Activated T-cell treated with anti-CD3 and anti-CD28 coated beads, Interleukin-2, amount 50 U/mL, for 4 hours (primary cell): ENCODE measurements around the gene RAI2. TPM values are rescaled to one million over a fixed set of nuclear protein-coding genes. Genes with fewer than 3 reads are reported as not detected.

Experiments used
- ATAC-seq, 2 donors: fragments of 200-7000 bp; cut with Tn5 transposase; one replicate each; pipeline ENCODE4 v1.10.0; 2021
- DNase-seq: peaks from one replicate; pipeline ENCODE4 v3.0.0-alpha.2; 2020
- H3K27me3 Mint-ChIP-seq: one replicate; pipeline ENCODE4 v1.8.0; 2021; ENCODE audit warnings: low read depth, mixed read lengths
- H3K36me3 Mint-ChIP-seq: one replicate; pipeline ENCODE4 v1.8.0; 2022; ENCODE audit warnings: mixed read lengths; ENCODE audit not compliant: insufficient read depth
- H3K4me1 Mint-ChIP-seq: one replicate; pipeline ENCODE4 v1.8.0; 2021; ENCODE audit warnings: low read depth, mixed read lengths
- H3K4me3 Mint-ChIP-seq: one replicate; pipeline ENCODE4 v1.8.0; 2021; ENCODE audit warnings: mild to moderate bottlenecking, moderate library complexity, mixed read lengths
- H3K9me3 Mint-ChIP-seq: one replicate; pipeline ENCODE4 v1.8.0; 2021; ENCODE audit warnings: mixed read lengths
- total RNA-seq, 3 donors: library from RNA; stranded (reverse); gene quantifications; one replicate each; pipeline ENCODE4 v1.2.1, GENCODE V29; 2021

The RAI2 gene
- 1 to 10 TPM in 1 of 3 donors, under 1 TPM in 2; 0.41 to 1.1 (median 0.83) TPM for total RNA-seq

GRCh38 chrX:17860811-17861488 is at the start of gene RAI2:
TSS of gene RAI2 (minus strand) at chrX:17861298. CDS start at chrX:17802010, 59,288 bp downstream.
- Mint-ChIP-seq H3K4me1 (peaks cover 4% of the 10 kb centered on the region), H3K27me3 (peaks cover 32% of the 10 kb centered on the region), H3K9me3 (no peaks in the 10 kb centered on the region), H3K4me3 (peak within 1 kb of the TSS; percentile 79), H3K36me3 (no peaks in the 10 kb centered on the region)
- ATAC-seq (peak; percentile 47 to 52), DNase-seq (peak; percentile 47)

GRCh38 chrX:17888421-17888820 is 27.3 kb upstream of the RAI2 start:
- Mint-ChIP-seq H3K4me3 (no peak overlapping the region), H3K9me3 (no peaks in the 10 kb centered on the region), H3K4me1 (no peaks in the 10 kb centered on the region), H3K36me3 (no peaks in the 10 kb centered on the region), H3K27me3 (peaks cover 13% of the 10 kb centered on the region)
- DNase-seq (no peak), ATAC-seq (no peak)

GRCh38 chrX:17882680-17883079 is 21.6 kb upstream of the RAI2 start:
- Mint-ChIP-seq H3K36me3 (no peaks in the 10 kb centered on the region), H3K9me3 (no peaks in the 10 kb centered on the region), H3K4me1 (no peaks in the 10 kb centered on the region), H3K4me3 (no peak overlapping the region), H3K27me3 (peaks cover 16% of the 10 kb centered on the region)
- ATAC-seq (no peak), DNase-seq (no peak)

- no peak overlapping the region for H3K4me3 Mint-ChIP-seq
- ATAC-seq, result no peak
- no peaks in the 10 kb centered on the region for H3K9me3 Mint-ChIP-seq
- no peak for DNase-seq
- peaks cover 9% of the 10 kb centered on the region for H3K27me3 Mint-ChIP-seq
- no peaks in the 10 kb centered on the region for H3K4me1 Mint-ChIP-seq
- H3K36me3 Mint-ChIP-seq, result no peaks in the 10 kb centered on the region
These were observed 17.1 kb upstream of the RAI2 start for GRCh38 chrX:17878028-17878670.

GRCh38 chrX:17876135-17876534 is 15.0 kb upstream of the RAI2 start:
- no peak for ATAC-seq
- Mint-ChIP-seq H3K4me3 (no peak overlapping the region), H3K27me3 (peaks cover 5% of the 10 kb centered on the region), H3K4me1 (no peaks in the 10 kb centered on the region), H3K36me3 (no peaks in the 10 kb centered on the region), H3K9me3 (no peaks in the 10 kb centered on the region)
- no peak for DNase-seq

DNA sequence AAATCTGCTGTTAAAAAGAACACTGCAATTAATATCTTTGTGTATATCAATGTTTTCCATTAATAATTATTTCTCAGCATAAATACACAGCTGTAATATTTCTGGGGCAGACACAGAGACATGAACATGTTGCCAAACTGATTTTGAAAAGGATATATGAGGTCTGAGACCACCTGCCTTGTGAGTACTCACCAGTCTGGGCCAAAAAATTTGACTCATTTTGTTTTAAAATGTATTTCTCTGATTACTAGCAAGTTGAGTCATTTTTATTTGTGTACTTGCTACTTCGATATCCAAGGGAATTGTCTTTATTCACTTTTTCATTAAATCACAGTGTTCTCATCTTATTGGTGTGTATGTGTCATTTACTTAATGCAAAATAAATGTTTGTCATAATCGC is 8.5 kb upstream of the RAI2 start:
- DNase-seq (no peak), ATAC-seq (no peak)
- no peaks in the 10 kb centered on the region for H3K27me3 Mint-ChIP-seq
- no peaks in the 10 kb centered on the region for H3K4me1 Mint-ChIP-seq
- H3K36me3 Mint-ChIP-seq, result no peaks in the 10 kb centered on the region
- H3K9me3 Mint-ChIP-seq, result no peaks in the 10 kb centered on the region
- H3K4me3 Mint-ChIP-seq, result no peak overlapping the region

- H3K27me3 Mint-ChIP-seq, result peaks cover 32% of the 10 kb centered on the region
- H3K9me3 Mint-ChIP-seq, result no peaks in the 10 kb centered on the region
- no peaks in the 10 kb centered on the region for H3K36me3 Mint-ChIP-seq
- peaks cover 4% of the 10 kb centered on the region for H3K4me1 Mint-ChIP-seq
- DNase-seq, result no peak
- peak overlapping the region; percentile 58 for H3K4me3 Mint-ChIP-seq
- ATAC-seq, result no peak
These were observed 452 bp upstream of the RAI2 start for GRCh38 chrX:17861489-17862011.

GRCh38 chrX:17860179-17860780 is 818 bp downstream of the RAI2 start:
- peaks cover 4% of the 10 kb centered on the region for H3K4me1 Mint-ChIP-seq
- peak overlapping the region; percentile 79 for H3K4me3 Mint-ChIP-seq
- DNase-seq (no peak), ATAC-seq (peak; percentile 27 to 32)
- H3K27me3 Mint-ChIP-seq, result peaks cover 34% of the 10 kb centered on the region
- no peaks in the 10 kb centered on the region for H3K36me3 Mint-ChIP-seq
- H3K9me3 Mint-ChIP-seq, result no peaks in the 10 kb centered on the region

- peak overlapping the region; percentile 79 for H3K4me3 Mint-ChIP-seq
- no peaks in the 10 kb centered on the region for H3K9me3 Mint-ChIP-seq
- peaks cover 4% of the 10 kb centered on the region for H3K4me1 Mint-ChIP-seq
- peaks cover 34% of the 10 kb centered on the region for H3K27me3 Mint-ChIP-seq
- DNase-seq (peak; percentile 18), ATAC-seq (peak; percentile 29 to 42)
- no peaks in the 10 kb centered on the region for H3K36me3 Mint-ChIP-seq
These were observed 1.4 kb downstream of the RAI2 start for GRCh38 chrX:17859609-17860178.

DNA sequence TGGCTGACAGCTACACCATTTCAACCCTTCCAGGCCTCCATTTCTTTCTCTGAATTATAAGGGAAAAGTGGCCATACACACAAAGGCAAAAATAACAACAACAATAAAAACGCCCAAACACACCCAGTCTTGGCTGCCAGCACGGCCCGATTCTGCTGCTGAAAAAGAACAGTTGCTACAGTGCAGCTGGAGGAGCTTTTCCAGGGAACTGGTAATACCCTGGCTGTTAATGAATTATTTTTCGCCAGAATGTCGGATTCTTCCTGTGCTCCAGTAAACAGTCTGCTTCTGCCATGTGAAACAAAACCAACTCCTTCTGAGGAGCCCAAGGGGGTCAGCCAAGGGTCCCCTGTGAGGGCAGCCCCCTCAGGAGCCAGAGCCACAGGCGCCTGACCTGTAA is 6.6 kb downstream of the RAI2 start:
- Mint-ChIP-seq H3K4me3 (no peak overlapping the region), H3K9me3 (no peaks in the 10 kb centered on the region), H3K27me3 (peaks cover 15% of the 10 kb centered on the region), H3K4me1 (no peaks in the 10 kb centered on the region), H3K36me3 (no peaks in the 10 kb centered on the region)
- no peak for ATAC-seq
- no peak for DNase-seq

DNA sequence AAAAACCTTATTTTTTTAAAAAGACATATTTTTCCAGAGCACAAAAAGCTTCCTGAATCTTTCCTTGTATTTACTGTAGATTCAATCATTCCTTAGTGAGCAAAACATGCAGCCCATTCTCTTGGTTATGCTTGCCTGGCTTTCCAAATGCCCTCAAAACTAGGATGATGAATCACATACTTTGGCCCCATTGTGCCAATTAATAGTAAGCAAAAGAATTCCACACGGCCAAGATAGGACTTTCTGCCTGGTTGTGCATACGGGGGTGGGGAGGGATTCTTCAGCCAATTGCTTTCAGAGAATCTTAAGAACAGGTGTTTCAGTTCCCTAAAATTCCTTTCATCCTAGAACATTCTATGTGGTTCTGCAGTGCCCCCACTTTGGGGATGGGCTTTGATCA is 7.0 kb downstream of the RAI2 start:
- ATAC-seq (no peak), DNase-seq (no peak)
- peaks cover 10% of the 10 kb centered on the region for H3K27me3 Mint-ChIP-seq
- H3K4me1 Mint-ChIP-seq, result no peaks in the 10 kb centered on the region
- H3K36me3 Mint-ChIP-seq, result no peaks in the 10 kb centered on the region
- H3K9me3 Mint-ChIP-seq, result no peaks in the 10 kb centered on the region
- H3K4me3 Mint-ChIP-seq, result no peak overlapping the region

DNA sequence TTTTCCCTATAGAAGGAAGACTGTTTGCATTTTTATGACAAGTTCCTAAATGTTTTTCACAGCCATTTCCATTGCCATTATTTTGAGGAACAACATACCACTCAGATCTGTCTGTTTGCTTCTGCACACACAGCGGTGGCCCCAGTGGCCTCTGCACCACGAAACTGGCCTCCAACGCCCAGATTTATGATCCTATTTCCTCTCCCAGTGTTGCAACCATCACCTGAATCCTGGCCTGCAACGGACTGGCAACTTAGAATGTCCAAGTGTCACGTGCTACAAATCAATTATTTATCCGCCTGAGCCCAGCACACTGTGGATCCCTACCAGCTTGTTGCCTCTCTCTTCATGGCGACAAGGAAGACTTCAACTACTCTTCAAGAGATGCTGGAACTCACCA is 9.2 kb downstream of the RAI2 start:
- Mint-ChIP-seq H3K36me3 (no peaks in the 10 kb centered on the region), H3K4me1 (peaks cover 2% of the 10 kb centered on the region)
- DNase-seq, result no peak

DNA sequence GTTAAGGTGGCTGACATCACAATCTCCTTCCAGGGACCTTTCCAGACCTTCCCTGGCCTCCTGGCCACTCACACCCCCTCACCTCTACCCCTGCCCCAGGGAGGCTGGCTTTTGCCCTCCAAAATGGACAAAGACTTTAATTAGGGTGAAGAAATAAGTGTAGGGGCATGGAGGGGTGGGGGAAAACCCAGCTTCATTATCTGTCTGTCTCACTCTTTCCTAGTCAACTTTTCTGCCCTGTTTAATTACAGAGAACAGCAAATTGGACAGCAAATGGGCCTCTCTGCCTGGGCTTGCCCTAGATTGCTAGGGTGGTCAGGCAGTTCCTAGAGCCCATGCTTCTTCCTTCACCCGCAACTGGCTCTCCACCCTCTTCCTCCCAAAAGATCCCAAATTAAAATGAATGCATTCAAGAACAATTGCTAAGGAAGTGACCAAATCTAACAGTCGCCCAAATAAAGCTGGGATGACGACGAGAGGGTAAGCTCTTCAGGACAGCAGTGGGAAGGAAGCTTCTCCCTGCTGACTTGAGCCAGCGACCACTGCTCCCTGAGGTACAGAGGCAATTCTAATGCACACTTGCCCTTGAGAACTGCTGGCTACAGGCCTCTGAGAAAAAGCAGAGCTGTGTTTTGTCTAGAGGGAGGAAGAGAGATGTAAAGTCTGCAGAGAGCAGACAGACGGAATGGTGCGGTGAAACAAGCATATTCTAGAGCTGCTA is 12.4 kb downstream of the RAI2 start:
- Mint-ChIP-seq H3K4me1 (peaks cover 2% of the 10 kb centered on the region), H3K27me3 (no peaks in the 10 kb centered on the region), H3K9me3 (no peaks in the 10 kb centered on the region), H3K36me3 (no peaks in the 10 kb centered on the region), H3K4me3 (no peak overlapping the region)
- peak; percentile 38 to 53 for ATAC-seq
- DNase-seq, result no peak

More for the DNA sequence above, 9.2 kb downstream of the RAI2 start:
- Mint-ChIP-seq H3K4me3 (no peak overlapping the region), H3K9me3 (no peaks in the 10 kb centered on the region), H3K27me3 (peaks cover 2% of the 10 kb centered on the region)
- no peak for ATAC-seq

DNA sequence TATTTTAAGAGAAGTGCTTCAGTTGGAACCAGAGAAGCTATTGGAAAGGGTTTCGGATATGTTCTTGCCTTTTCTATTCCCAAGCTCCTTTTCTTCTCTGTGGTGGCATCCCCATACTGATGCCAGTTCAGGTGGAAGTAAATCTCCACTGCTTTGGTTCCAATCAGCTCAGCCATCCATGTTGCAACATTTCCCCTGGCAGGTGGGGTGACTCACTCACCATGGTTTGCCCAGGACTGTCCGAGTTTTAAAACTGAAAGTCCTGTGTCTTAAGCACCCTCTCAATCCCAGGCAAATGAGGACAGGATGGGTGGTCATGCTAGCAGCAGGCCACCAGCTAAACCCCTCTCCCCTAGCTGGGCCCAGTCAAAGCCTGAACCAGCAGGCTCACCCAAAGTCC is 15.1 kb downstream of the RAI2 start:
- no peaks in the 10 kb centered on the region for H3K27me3 Mint-ChIP-seq
- no peaks in the 10 kb centered on the region for H3K36me3 Mint-ChIP-seq
- DNase-seq (no peak), ATAC-seq (no peak)
- no peak overlapping the region for H3K4me3 Mint-ChIP-seq
- no peaks in the 10 kb centered on the region for H3K9me3 Mint-ChIP-seq
- peaks cover 2% of the 10 kb centered on the region for H3K4me1 Mint-ChIP-seq
